HS-27A (cell line): ENCODE results near the gene MRPS22.
"Not testable (repeated sequence)": the region's sequence is repeated elsewhere in the genome, so short reads cannot be mapped to it uniquely, and the experiment has no call there.

Experiments
- DNase-seq: peaks from one replicate; pipeline ENCODE4 v3.0.0-alpha.2; 2012; ENCODE audit warnings: low read depth, missing footprints

MRPS22 gene

GRCh38 chr3:139396707-139397106 is 52.9 kb downstream of the MRPS22 start:
- no peak for DNase-seq

GRCh38 chr3:139401155-139401554 is 57.3 kb downstream of the MRPS22 start:
- DNase-seq: not testable (repeated sequence)
